HepG2 (cell line): ENCODE measurements around the gene EIF6. TPM values are rescaled to one million over a fixed set of nuclear protein-coding genes. Genes with fewer than 3 reads are reported as not detected.

Experiments used
- ATAC-seq: fragments of 200-7000 bp; cut with Tn5 transposase; 3 replicates; pipeline ENCODE4 v1.9.1; 2020; ENCODE audit warnings: mild to moderate bottlenecking, moderate library complexity
- BruUV-seq: library from RNA; stranded (reverse); fragments of 400-500 nt; replicated peaks from 2 replicates; lab custom pipeline; 2021; lab: Mats Ljungman, UMichigan
- CTCF ChIA-PET: fragments of 300-600 bp; formaldehyde crosslinking; extraction: SDS; loops from one replicate; lab custom pipeline; 2021; ENCODE audit warnings: low total read pairs, inconsistent platforms, low intra/inter-chr PET ratio; lab: Yijun Ruan, JAX
- POLR2A ChIA-PET: fragments of 350-600 bp; sonication (Branson Sonifier 250); formaldehyde crosslinking; loops from one replicate; lab custom pipeline; 2020; ENCODE audit warnings: antibody characterized with exemption, inconsistent platforms; lab: Yijun Ruan, JAX
- DNase-seq: peaks from one replicate; pipeline ENCODE4 v3.0.0-alpha.2; 2015; ENCODE audit warnings: low spot score
- FAIRE-seq: peaks from 3 replicates; lab custom pipeline; 2011; peaks lifted over from hg19 to GRCh38; lab: Jason Lieb, UNC
- H2AFZ ChIP-seq: one replicate; pipeline ENCODE4 v1.6.1; 2011; ENCODE audit warnings: low read length, inconsistent platforms
- H3K27ac ChIP-seq: fragments of 300-600 bp; 3 replicates; pipeline ENCODE4 v1.8.0; 2011; ENCODE audit warnings: mixed run types, mild to moderate bottlenecking, mixed read lengths, low read length, inconsistent platforms; ENCODE audit not compliant: insufficient read depth; ENCODE audit errors: extremely low read length
- H3K27me3 ChIP-seq, 2 experiments: fragments of 200-600 bp in 1 of 2; 2 replicates in 1 of 2; 3 replicates in 1 of 2; pipeline versions ENCODE4 v1.6.0 to v1.8.0; 2011; ENCODE audit warnings: low read length in 2 of 2, mild to moderate bottlenecking in 2 of 2, moderate library complexity in 2 of 2, inconsistent platforms in 1 of 2; ENCODE audit not compliant: insufficient read depth in 2 of 2, control insufficient read depth in 1 of 2
- H3K36me3 ChIP-seq, 2 experiments: fragments of 200-600 bp in 1 of 2; replicated peaks in 1 of 2; 2 replicates in 1 of 2; 3 replicates in 1 of 2; pipeline versions ENCODE4 v1.5.1 to v1.8.0; 2011; ENCODE audit warnings: low read length in 2 of 2, inconsistent platforms in 1 of 2; ENCODE audit not compliant: insufficient read depth in 2 of 2, control insufficient read depth in 1 of 2
- H3K4me1 ChIP-seq: 2 replicates; pipeline ENCODE4 v1.5.1; 2012; ENCODE audit warnings: low read length, inconsistent platforms; ENCODE audit not compliant: insufficient read depth
- H3K4me2 ChIP-seq: 2 replicates; pipeline ENCODE4 v1.6.0; 2011; ENCODE audit warnings: low read depth, low read length, inconsistent platforms
- H3K4me3 ChIP-seq, 3 experiments: fragments of 200-600 bp in 1 of 3; sonication (generic), shearing (Covaris generic) in 1 of 3; replicated peaks in 1 of 3; 2 replicates each; pipeline ENCODE4 v1.5.1; 2011 to 2016; ENCODE audit warnings: low read length in 3 of 3, inconsistent platforms in 2 of 3, low read depth in 2 of 3, mild to moderate bottlenecking in 2 of 3, control low read depth in 1 of 3, mixed read lengths in 1 of 3; ENCODE audit not compliant: insufficient read depth in 1 of 3
- H3K79me2 ChIP-seq: one replicate; pipeline ENCODE4 v1.6.1; 2011; ENCODE audit warnings: low read length, inconsistent platforms; ENCODE audit not compliant: insufficient read depth
- H3K9ac ChIP-seq: 2 replicates; pipeline ENCODE4 v1.6.0; 2011; ENCODE audit warnings: mild to moderate bottlenecking, low read depth, low read length, inconsistent platforms; ENCODE audit not compliant: insufficient read depth
- H3K9me3 ChIP-seq: 2 replicates; pipeline ENCODE4 v1.5.1; 2012; ENCODE audit warnings: mild to moderate bottlenecking, low read length
- H4K20me1 ChIP-seq: 2 replicates; pipeline ENCODE4 v1.6.0; 2011; ENCODE audit warnings: inconsistent platforms, mild to moderate bottlenecking, low read length, moderate library complexity; ENCODE audit not compliant: insufficient read depth
- ATF3 ChIP-seq: sonication (generic); formaldehyde crosslinking; IDR thresholded peaks from 2 replicates; pipeline ENCODE4 v1.4.0; 2020; ENCODE audit warnings: missing genetic modification reagents
- CEBPZ ChIP-seq: IDR thresholded peaks from 2 replicates; pipeline ENCODE4 v1.6.1; 2012; ENCODE audit warnings: low read length, improper control_type of control experiment
- HDAC2 ChIP-seq: sonication (generic); formaldehyde crosslinking; IDR thresholded peaks from 2 replicates; pipeline ENCODE4 v1.4.0; 2020; ENCODE audit warnings: missing genetic modification reagents
- HES4 ChIP-seq: sonication (generic); formaldehyde crosslinking; IDR thresholded peaks from 2 replicates; pipeline ENCODE4 v1.9.0; 2021; ENCODE audit warnings: mild to moderate bottlenecking, missing genetic modification reagents, borderline replicate concordance
- MYC ChIP-seq: sonication (generic); formaldehyde crosslinking; IDR thresholded peaks from 2 replicates; pipeline ENCODE4 v1.9.0; 2021; ENCODE audit warnings: missing genetic modification reagents, borderline replicate concordance
- SALL2 ChIP-seq: sonication (generic); formaldehyde crosslinking; IDR thresholded peaks from 2 replicates; pipeline ENCODE4 v1.8.1; 2023; ENCODE audit warnings: mild to moderate bottlenecking, missing genetic modification reagents, inconsistent platforms
- ZNF225 ChIP-seq: sonication (generic); formaldehyde crosslinking; IDR thresholded peaks from 2 replicates; pipeline ENCODE4 v1.4.0; 2020; ENCODE audit warnings: mild to moderate bottlenecking, missing genetic modification reagents
- ZNF792 ChIP-seq: IDR thresholded peaks from 2 replicates; pipeline ENCODE4 v1.6.1; 2016
- WGBS: methylation state at CpG from one replicate; pipeline ENCODE4 v1.1.6; 2017; ENCODE audit warnings: low lambda C conversion rate; 5-methylcytosine and 5-hydroxymethylcytosine counted together
- in situ Hi-C: cut with HindIII; loops from 2 replicates; pipeline ENCODE4 v1.10.0; 2017; ENCODE audit warnings: low pct_unique_long_range_greater_than_20kb; ENCODE audit not compliant: extremely low pct_ligation_motif_present
- intact Hi-C: fragments of 100-400 bp; cut with micrococcal nuclease; formaldehyde crosslinking; loops from one replicate; pipeline ENCODE4 v1.10.0; 2022; ENCODE audit not compliant: unreplicated experiment
- polyA plus RNA-seq, 8 experiments: library from polyadenylated mRNA; depleted of rRNA in 3 of 8; stranded (reverse) in 7 of 8; unstranded in 1 of 8; fragments of >200 nt; fragmentation: Illumina TruSeq in 4 of 8; extraction: Trizol in 4 of 8; gene quantifications; 2 replicates each; pipeline versions ENCODE4 v1.2.1 to v1.2.3, GENCODE V29; 2011 to 2016; ENCODE audit warnings: low read depth in 4 of 8, missing spikeins in 1 of 8, mixed read lengths in 1 of 8; ENCODE audit not compliant: insufficient read depth in 1 of 8
- total RNA-seq, 5 experiments: library from RNA; depleted of rRNA; stranded (reverse); fragments of >200 nt; fragmentation: Illumina TruSeq; extraction: Trizol; gene quantifications; 2 replicates each; pipeline ENCODE4 v1.2.3, GENCODE V29; 2016; ENCODE audit warnings: low read depth in 1 of 5

EIF6 gene
- total and polyA plus RNA-seq, 2 of the 13 experiments (the other 11 are each of a cell fraction or from before 2014, with no cell fraction given) = 462 to 466 TPM

GRCh38 chr20:35290887-35291417, 6.4 kb upstream of the EIF6 start:
- intact Hi-C loops = no loop called here
- Histone ChIP-seq H3K27ac (no peak overlapping the region), H3K9ac (no peak overlapping the region), H3K27me3 (peaks cover 6 to 49% of the 10 kb centered on the region in 2 experiments), H2AFZ (no peak overlapping the region), H3K79me2 (no peaks in the 10 kb centered on the region), H3K4me2 (no peak overlapping the region; the same call in 1 of the 2 replicates), H3K4me3 (no peak overlapping the region), H3K9me3 (no peaks in the 10 kb centered on the region), H3K4me1 (peaks cover 80% of the 10 kb centered on the region), H4K20me1 (no peaks in the 10 kb centered on the region), H3K36me3 (no peaks in the 10 kb centered on the region)
- DNase-seq (no peak), ATAC-seq (no peak), FAIRE-seq (no peak)
- POLR2A ChIA-PET = interaction anchor here (0.9 to 1.4 kb wide), 3 partner anchors 11 to 36 kb away, joined by 3 to 4 read pairs (median 3); no protein-coding TSS in a partner anchor
- no peak for TF ChIP-seq ZNF792 (CRISPR knock-in tag)
- no peak for TF ChIP-seq ATF3
- no peak for TF ChIP-seq CEBPZ
- 0 out of 2 replicates have a peak, but pooled peaks have one; percentile 23 for TF ChIP-seq MYC (CRISPR knock-in tag)
- TF ChIP-seq HDAC2 (CRISPR knock-in tag) = no peak
- 0 out of 2 replicates have a peak, but pooled peaks have one; percentile 40 for TF ChIP-seq ZNF225 (CRISPR knock-in tag)
- TF ChIP-seq HES4 (CRISPR knock-in tag) = peak; percentile 63; the same call in 1 of the 2 replicates
- 0 out of 2 replicates have a peak, but pooled peaks have one; percentile 52 for TF ChIP-seq SALL2 (CRISPR knock-in tag)
- CTCF ChIA-PET = no interaction called here
- WGBS = 28% methylated on average over 7 of the region's 7 CpGs
- in situ Hi-C loops = no loop called here
- BruUV-seq = no TSS peak
